Neural cell (in vitro differentiated cells): Measurements from ENCODE around the gene SKI.

Source experiments
- EZH2 ChIP-seq: fragments of 200-600, 300-800 bp; shearing (Covaris generic), sonication (generic); IDR thresholded peaks from 2 replicates; pipeline ENCODE4 v1.6.1; 2014; ENCODE audit warnings: antibody characterized with exemption, low read length, borderline replicate concordance, mild to moderate bottlenecking; ENCODE audit not compliant: insufficient read depth, poor library complexity, severe bottlenecking
- RAD21 ChIP-seq: fragments of 450-650 bp; conservative IDR thresholded peaks from 2 replicates; pipeline ENCODE4 v1.6.1; 2014; ENCODE audit warnings: antibody characterized with exemption, mild to moderate bottlenecking, moderate library complexity
- SMC3 ChIP-seq: fragments of 450-650 bp; conservative IDR thresholded peaks from 2 replicates; pipeline ENCODE4 v1.6.1; 2014; ENCODE audit warnings: antibody characterized with exemption, mild to moderate bottlenecking, moderate library complexity; ENCODE audit not compliant: poor library complexity
- TAF1 ChIP-seq: IDR thresholded peaks from 2 replicates; pipeline ENCODE4 v1.6.1; 2012; ENCODE audit warnings: low read depth
- TF ChIP-seq, protein P1 (sequence below): IDR thresholded peaks from 2 replicates; pipeline ENCODE4 v1.6.1; 2012; ENCODE audit warnings: borderline replicate concordance
- TF ChIP-seq, protein P2 (sequence below): fragments of 450-650 bp; IDR thresholded peaks from 2 replicates; pipeline ENCODE4 v1.5.1; 2014; ENCODE audit warnings: antibody characterized with exemption, mild to moderate bottlenecking, moderate library complexity; ENCODE audit not compliant: poor library complexity, severe bottlenecking

DNA sequence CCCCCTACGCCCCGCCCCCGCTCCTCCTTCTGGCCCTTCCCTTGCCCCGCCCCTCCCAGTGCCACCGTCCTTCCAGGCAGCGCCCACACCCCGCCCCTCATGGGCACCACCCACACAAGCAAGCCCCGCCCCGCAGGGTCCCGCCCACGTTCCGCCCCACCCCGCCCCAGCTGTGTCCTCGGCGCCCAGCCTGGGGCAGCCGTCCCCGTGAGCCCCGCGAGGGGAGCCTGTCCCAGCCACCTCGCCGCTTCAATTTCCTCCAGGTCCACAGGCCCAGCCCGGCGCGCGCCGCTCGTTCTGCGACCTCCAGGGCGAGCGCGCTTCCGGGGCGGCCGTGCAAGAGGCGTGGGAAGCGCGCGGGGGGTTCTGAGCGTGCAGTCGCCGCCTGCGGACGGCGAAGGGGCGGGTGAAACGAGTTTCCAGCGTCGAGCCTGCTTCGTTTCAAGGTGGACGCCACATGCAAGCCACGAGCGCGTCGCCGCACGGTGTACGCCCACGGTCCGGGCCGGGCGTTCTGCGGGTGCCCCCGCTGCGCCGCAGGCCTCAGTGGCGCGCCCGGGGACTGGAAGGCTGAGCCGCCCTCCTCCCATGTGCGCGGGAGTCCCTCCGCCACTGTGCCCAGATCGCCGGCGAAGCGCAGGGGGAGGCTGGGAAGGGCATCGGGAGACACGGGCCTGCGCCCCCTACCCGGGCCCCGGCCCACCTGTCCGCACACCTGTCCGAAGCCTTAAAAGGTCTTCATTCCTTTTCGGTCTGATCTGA lies 22.7 kb upstream of the SKI start:
- TF ChIP-seq, protein P1, sequence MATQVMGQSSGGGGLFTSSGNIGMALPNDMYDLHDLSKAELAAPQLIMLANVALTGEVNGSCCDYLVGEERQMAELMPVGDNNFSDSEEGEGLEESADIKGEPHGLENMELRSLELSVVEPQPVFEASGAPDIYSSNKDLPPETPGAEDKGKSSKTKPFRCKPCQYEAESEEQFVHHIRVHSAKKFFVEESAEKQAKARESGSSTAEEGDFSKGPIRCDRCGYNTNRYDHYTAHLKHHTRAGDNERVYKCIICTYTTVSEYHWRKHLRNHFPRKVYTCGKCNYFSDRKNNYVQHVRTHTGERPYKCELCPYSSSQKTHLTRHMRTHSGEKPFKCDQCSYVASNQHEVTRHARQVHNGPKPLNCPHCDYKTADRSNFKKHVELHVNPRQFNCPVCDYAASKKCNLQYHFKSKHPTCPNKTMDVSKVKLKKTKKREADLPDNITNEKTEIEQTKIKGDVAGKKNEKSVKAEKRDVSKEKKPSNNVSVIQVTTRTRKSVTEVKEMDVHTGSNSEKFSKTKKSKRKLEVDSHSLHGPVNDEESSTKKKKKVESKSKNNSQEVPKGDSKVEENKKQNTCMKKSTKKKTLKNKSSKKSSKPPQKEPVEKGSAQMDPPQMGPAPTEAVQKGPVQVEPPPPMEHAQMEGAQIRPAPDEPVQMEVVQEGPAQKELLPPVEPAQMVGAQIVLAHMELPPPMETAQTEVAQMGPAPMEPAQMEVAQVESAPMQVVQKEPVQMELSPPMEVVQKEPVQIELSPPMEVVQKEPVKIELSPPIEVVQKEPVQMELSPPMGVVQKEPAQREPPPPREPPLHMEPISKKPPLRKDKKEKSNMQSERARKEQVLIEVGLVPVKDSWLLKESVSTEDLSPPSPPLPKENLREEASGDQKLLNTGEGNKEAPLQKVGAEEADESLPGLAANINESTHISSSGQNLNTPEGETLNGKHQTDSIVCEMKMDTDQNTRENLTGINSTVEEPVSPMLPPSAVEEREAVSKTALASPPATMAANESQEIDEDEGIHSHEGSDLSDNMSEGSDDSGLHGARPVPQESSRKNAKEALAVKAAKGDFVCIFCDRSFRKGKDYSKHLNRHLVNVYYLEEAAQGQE, result no peak
- TF ChIP-seq SMC3 (no peak), TAF1 (no peak), RAD21 (no peak), EZH2 (no peak)
- TF ChIP-seq, protein P2, sequence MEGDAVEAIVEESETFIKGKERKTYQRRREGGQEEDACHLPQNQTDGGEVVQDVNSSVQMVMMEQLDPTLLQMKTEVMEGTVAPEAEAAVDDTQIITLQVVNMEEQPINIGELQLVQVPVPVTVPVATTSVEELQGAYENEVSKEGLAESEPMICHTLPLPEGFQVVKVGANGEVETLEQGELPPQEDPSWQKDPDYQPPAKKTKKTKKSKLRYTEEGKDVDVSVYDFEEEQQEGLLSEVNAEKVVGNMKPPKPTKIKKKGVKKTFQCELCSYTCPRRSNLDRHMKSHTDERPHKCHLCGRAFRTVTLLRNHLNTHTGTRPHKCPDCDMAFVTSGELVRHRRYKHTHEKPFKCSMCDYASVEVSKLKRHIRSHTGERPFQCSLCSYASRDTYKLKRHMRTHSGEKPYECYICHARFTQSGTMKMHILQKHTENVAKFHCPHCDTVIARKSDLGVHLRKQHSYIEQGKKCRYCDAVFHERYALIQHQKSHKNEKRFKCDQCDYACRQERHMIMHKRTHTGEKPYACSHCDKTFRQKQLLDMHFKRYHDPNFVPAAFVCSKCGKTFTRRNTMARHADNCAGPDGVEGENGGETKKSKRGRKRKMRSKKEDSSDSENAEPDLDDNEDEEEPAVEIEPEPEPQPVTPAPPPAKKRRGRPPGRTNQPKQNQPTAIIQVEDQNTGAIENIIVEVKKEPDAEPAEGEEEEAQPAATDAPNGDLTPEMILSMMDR, result no peak
